Nephron progenitor cell (in vitro differentiated cells): ENCODE data around the gene SPTLC2.
A peak's percentile ranks its signal among the peaks of the same experiment; 100 is the strongest.

Source experiments
- DNase-seq: peaks from one replicate; pipeline ENCODE4 v3.0.0; 2021
- H3K27ac Mint-ChIP-seq: 2 replicates; pipeline ENCODE4 v1.8.0; 2021; ENCODE audit warnings: mild to moderate bottlenecking, moderate library complexity, mixed read lengths
- H3K27me3 Mint-ChIP-seq: 2 replicates; pipeline ENCODE4 v1.8.0; 2021; ENCODE audit warnings: mild to moderate bottlenecking, low read depth, mixed read lengths; ENCODE audit not compliant: poor library complexity
- H3K36me3 Mint-ChIP-seq: 2 replicates; pipeline ENCODE4 v1.8.0; 2021; ENCODE audit warnings: low read depth, mixed read lengths
- H3K4me1 Mint-ChIP-seq: 2 replicates; pipeline ENCODE4 v1.8.0; 2021; ENCODE audit warnings: mixed read lengths
- H3K4me3 Mint-ChIP-seq: 2 replicates; pipeline ENCODE4 v1.8.0; 2021; ENCODE audit warnings: mild to moderate bottlenecking, moderate library complexity, mixed read lengths
- H3K9me3 Mint-ChIP-seq: 2 replicates; pipeline ENCODE4 v1.8.0; 2021; ENCODE audit warnings: mild to moderate bottlenecking, moderate library complexity, mixed read lengths
- TF ChIP-seq, protein P1 (sequence below): fragments of 200-600 bp; sonication (generic); IDR thresholded peaks from 2 replicates; pipeline ENCODE4 v1.5.0; 2021; ENCODE audit warnings: antibody characterized with exemption

SPTLC2 gene

DNA sequence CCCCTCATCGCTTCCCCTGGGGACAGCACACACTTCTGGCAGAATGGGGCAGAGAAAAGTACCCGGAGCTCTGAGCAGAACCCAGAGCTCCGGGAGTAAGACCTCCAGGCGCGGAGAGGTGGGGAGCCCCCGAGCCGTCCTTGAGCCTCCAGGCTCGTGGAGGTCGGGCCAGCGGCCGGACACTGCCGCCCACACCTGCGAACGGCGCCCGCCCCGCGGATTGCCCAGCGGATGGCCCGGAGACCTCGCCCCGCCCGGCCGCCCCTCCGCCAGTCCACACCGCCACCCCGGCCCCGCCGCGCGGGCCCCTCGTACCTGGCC lies 344 bp downstream of the SPTLC2 start:
- TF ChIP-seq, protein P1, sequence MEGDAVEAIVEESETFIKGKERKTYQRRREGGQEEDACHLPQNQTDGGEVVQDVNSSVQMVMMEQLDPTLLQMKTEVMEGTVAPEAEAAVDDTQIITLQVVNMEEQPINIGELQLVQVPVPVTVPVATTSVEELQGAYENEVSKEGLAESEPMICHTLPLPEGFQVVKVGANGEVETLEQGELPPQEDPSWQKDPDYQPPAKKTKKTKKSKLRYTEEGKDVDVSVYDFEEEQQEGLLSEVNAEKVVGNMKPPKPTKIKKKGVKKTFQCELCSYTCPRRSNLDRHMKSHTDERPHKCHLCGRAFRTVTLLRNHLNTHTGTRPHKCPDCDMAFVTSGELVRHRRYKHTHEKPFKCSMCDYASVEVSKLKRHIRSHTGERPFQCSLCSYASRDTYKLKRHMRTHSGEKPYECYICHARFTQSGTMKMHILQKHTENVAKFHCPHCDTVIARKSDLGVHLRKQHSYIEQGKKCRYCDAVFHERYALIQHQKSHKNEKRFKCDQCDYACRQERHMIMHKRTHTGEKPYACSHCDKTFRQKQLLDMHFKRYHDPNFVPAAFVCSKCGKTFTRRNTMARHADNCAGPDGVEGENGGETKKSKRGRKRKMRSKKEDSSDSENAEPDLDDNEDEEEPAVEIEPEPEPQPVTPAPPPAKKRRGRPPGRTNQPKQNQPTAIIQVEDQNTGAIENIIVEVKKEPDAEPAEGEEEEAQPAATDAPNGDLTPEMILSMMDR = no peak
- H3K27ac Mint-ChIP-seq = no peak overlapping the region
- DNase-seq = no peak
- no peaks in the 10 kb centered on the region for H3K9me3 Mint-ChIP-seq
- H3K4me3 Mint-ChIP-seq = peak overlapping the region; percentile 91
- H3K4me1 Mint-ChIP-seq = peaks cover 16% of the 10 kb centered on the region
- peaks cover 19% of the 10 kb centered on the region for H3K27me3 Mint-ChIP-seq
- H3K36me3 Mint-ChIP-seq = peaks cover 6% of the 10 kb centered on the region

DNA sequence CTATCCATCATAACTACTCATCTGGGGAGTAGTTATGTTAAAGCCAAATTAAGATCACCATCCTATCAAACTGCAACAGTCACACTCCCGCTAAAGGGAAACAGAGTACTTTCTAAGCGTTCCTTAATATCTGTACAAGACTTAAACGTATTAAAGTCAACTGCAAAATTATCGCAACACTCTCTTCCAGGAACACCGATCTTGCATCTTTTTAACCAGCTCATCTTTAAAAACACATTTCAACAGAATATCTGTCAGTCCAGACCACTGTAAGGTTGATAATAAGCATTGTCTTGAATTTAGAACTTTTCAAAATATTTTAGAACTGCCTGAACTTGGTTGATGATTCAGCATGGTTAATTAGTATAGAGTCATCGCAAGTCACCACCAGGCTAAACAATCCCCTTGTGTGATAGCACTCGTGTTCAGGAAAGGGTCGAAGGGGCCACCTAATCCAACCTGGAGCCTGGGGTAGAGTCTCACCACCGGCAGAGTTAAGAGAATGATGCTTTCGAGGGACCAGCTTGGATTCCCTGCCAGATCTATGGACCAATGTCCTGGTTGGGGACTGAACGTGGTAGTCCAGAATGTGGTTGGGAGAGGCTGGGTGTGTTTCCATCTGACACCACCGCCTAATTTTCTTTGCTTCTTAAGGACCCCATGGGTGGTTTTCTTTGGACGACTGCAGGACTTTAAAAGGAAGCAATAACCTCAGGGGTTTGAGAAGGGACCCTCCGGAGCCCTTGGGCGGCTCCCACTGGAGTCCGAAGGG lies 890 bp downstream of the SPTLC2 start:
- H3K4me3 Mint-ChIP-seq = peak overlapping the region; percentile 87
- no peak overlapping the region for H3K27ac Mint-ChIP-seq
- DNase-seq = no peak
- peaks cover 6% of the 10 kb centered on the region for H3K36me3 Mint-ChIP-seq
- H3K27me3 Mint-ChIP-seq = peaks cover 19% of the 10 kb centered on the region
- TF ChIP-seq, protein P1 = no peak
- peaks cover 16% of the 10 kb centered on the region for H3K4me1 Mint-ChIP-seq
- H3K9me3 Mint-ChIP-seq = no peaks in the 10 kb centered on the region

DNA sequence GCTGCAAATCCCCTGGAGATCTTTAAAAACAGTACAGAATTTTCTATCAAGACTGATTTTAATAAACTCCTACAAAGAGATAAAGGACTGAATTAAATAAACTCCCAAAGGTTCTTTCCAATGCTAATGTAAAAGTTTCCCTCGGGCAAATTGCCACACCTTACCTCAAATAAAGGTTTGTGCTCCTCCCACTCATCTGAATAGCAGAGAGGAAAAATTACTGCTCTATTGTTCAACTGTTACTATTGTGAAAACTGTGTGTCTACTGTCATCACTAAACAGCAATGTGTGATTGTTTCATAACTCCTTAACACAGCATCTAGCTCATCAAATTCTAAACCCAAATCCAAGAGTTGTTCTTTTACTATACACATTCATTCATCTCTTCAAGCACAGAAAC lies 3.2 kb downstream of the SPTLC2 start:
- DNase-seq = no peak
- Mint-ChIP-seq H3K9me3 (no peaks in the 10 kb centered on the region), H3K36me3 (peaks cover 6% of the 10 kb centered on the region), H3K4me3 (no peak overlapping the region), H3K27ac (no peak overlapping the region), H3K4me1 (peaks cover 21% of the 10 kb centered on the region), H3K27me3 (peaks cover 4% of the 10 kb centered on the region)
- TF ChIP-seq, protein P1 = no peak

DNA sequence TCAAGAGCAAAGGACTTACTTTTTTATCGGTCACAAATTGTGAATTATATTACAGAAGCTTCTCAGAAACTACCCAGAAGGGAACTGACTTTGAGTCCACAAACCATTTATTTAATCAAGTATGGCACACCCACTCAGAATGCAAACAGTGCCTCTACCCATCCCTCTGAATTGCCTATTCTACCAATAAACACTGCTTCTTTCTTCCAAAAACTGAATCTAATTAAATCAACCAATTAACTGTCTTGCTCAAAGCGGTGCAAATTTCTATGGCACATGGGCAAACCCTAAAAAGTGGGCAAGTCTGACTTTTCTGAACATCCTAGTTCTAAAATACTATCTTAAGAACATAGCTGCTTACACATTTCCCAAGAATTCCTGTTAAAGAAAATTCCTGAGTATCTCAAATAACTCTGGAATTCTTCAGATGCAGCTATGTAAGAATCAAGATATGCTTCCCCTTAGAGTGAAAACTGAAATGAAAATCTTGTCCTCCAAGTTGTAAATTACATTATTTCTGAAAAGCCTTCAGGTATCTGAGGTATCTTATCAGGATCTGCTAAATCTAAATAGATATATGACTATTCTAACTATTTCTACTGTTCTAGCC lies 4.3 kb downstream of the SPTLC2 start:
- Mint-ChIP-seq H3K4me3 (no peak overlapping the region), H3K4me1 (peaks cover 28% of the 10 kb centered on the region), H3K9me3 (no peaks in the 10 kb centered on the region), H3K27ac (no peak overlapping the region), H3K36me3 (peaks cover 6% of the 10 kb centered on the region), H3K27me3 (no peaks in the 10 kb centered on the region)
- no peak for DNase-seq
- TF ChIP-seq, protein P1 = no peak

DNA sequence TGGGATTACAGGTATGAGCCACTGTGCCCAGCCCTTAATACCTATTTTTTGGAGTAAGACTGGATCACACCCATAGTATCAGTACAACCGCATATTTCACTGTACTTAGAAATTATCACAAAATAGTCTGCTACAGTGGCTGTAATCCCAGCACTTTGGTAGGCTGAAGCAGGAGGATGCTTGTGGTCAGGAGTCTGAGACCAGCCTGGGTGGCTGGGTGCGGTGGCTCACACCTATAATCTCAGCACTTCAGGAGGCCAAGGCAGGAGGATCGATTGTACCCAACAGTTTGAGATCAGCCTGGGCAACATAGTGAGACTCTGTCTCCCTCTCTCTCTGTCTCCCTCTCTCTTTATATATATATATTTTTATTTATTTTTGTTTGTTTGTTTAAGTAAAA lies 5.9 kb downstream of the SPTLC2 start:
- Mint-ChIP-seq H3K27me3 (no peaks in the 10 kb centered on the region), H3K27ac (no peak overlapping the region), H3K4me3 (no peak overlapping the region), H3K36me3 (peaks cover 6% of the 10 kb centered on the region), H3K9me3 (no peaks in the 10 kb centered on the region), H3K4me1 (peaks cover 25% of the 10 kb centered on the region)
- TF ChIP-seq, protein P1 = no peak
- DNase-seq = no peak

DNA sequence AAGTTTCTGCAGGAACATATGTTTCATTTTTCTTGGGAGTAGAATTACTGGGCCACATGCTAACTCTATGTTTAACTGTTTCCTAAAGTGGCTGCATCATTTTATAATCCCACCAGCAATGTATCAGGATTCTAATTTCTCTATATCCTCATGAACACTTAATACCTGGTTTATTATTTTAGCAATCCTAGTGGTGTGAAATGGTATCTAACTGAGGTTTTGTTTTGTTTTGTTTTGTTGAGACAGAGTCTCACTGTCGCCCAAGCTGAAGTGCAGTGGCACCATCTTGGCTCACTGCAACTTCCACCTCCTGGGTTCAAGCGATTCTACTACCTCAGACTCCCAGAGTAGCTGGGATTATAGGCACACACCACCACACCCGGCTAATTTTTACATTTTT lies 6.5 kb downstream of the SPTLC2 start:
- Mint-ChIP-seq H3K27me3 (no peaks in the 10 kb centered on the region), H3K9me3 (no peaks in the 10 kb centered on the region)
- DNase-seq = no peak

More for the DNA sequence above, 6.5 kb downstream of the SPTLC2 start:
- H3K36me3 Mint-ChIP-seq = peaks cover 2% of the 10 kb centered on the region
- no peak overlapping the region for H3K27ac Mint-ChIP-seq
- peaks cover 19% of the 10 kb centered on the region for H3K4me1 Mint-ChIP-seq
- TF ChIP-seq, protein P1 = no peak
- no peak overlapping the region for H3K4me3 Mint-ChIP-seq
